Progenitor cell of endocrine pancreas (in vitro differentiated cells): ENCODE measurements around the gene NEGR1. TPM values are rescaled to one million over a fixed set of nuclear protein-coding genes. Genes with fewer than 3 reads are reported as not detected.

ENCODE experiments used
- DNase-seq: peaks from one replicate; pipeline ENCODE4 v3.0.0; 2021; ENCODE audit warnings: low spot score; ENCODE audit not compliant: unreplicated experiment
- H3K27ac Mint-ChIP-seq: 2 replicates; pipeline ENCODE4 v1.8.0; 2021; ENCODE audit warnings: mild to moderate bottlenecking, moderate library complexity, mixed read lengths
- H3K27me3 Mint-ChIP-seq: 2 replicates; pipeline ENCODE4 v1.8.0; 2021; ENCODE audit warnings: mixed read lengths
- H3K36me3 Mint-ChIP-seq: 2 replicates; pipeline ENCODE4 v1.8.0; 2022; ENCODE audit warnings: mixed read lengths; ENCODE audit not compliant: insufficient read depth
- H3K4me1 Mint-ChIP-seq: 2 replicates; pipeline ENCODE4 v1.8.0; 2021; ENCODE audit warnings: low read depth, mixed read lengths
- H3K4me3 Mint-ChIP-seq: 2 replicates; pipeline ENCODE4 v1.8.0; 2021; ENCODE audit warnings: low read depth, mild to moderate bottlenecking, moderate library complexity, mixed read lengths
- H3K9me3 Mint-ChIP-seq: 2 replicates; pipeline ENCODE4 v1.8.0; 2021; ENCODE audit warnings: low read depth, mixed read lengths
- total RNA-seq: library from RNA; stranded (reverse); gene quantifications from 2 replicates; pipeline ENCODE4 v1.2.1, GENCODE V29; 2021
- TF ChIP-seq, protein P1 (sequence below): fragments of 200-600 bp; sonication (generic); IDR thresholded peaks from one replicate; pipeline ENCODE4 v1.5.0; 2021; ENCODE audit warnings: antibody characterized with exemption, mild to moderate bottlenecking; ENCODE audit not compliant: unreplicated experiment

NEGR1 gene
- total RNA-seq, 1 donor from 2014 or later, result 3.1 TPM

DNA sequence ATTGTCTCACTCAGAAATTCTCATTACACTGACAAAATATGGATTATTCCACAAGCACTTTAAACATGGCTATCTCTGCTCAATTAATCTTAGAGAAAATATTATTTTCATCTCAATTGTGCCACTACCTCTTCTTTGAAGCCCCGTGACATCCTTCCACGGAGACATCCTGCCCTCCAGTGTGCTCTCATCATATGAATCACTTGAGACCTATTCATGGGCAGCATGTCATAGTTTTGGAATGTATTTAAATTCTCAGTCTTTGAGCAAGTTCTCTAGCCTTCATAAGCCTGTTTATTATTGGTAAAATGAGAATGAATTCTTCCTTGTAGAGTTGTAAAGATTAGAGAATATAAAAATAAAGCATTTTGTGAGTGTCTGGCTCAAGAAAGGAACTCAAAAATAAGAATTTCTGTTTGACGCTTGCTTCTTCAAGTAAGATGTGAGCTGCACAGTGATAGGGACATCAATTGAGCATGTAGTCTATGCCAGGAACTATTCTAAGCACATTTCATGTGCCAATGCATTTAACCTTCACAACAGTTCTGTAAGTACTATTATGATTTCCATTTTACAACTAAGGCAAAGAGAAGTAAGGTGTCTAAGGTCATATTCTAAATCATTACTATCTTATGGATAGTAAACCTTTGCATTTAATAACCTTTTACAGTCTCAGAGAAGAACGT is 644.1 kb downstream of the NEGR1 start:
- Mint-ChIP-seq H3K27ac (no peak overlapping the region), H3K4me1 (peaks cover 18% of the 10 kb centered on the region), H3K36me3 (no peaks in the 10 kb centered on the region), H3K9me3 (peaks cover 9% of the 10 kb centered on the region), H3K4me3 (no peak overlapping the region), H3K27me3 (peaks cover 11% of the 10 kb centered on the region)
- TF ChIP-seq, protein P1, sequence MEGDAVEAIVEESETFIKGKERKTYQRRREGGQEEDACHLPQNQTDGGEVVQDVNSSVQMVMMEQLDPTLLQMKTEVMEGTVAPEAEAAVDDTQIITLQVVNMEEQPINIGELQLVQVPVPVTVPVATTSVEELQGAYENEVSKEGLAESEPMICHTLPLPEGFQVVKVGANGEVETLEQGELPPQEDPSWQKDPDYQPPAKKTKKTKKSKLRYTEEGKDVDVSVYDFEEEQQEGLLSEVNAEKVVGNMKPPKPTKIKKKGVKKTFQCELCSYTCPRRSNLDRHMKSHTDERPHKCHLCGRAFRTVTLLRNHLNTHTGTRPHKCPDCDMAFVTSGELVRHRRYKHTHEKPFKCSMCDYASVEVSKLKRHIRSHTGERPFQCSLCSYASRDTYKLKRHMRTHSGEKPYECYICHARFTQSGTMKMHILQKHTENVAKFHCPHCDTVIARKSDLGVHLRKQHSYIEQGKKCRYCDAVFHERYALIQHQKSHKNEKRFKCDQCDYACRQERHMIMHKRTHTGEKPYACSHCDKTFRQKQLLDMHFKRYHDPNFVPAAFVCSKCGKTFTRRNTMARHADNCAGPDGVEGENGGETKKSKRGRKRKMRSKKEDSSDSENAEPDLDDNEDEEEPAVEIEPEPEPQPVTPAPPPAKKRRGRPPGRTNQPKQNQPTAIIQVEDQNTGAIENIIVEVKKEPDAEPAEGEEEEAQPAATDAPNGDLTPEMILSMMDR, result no peak
- DNase-seq, result no peak

DNA sequence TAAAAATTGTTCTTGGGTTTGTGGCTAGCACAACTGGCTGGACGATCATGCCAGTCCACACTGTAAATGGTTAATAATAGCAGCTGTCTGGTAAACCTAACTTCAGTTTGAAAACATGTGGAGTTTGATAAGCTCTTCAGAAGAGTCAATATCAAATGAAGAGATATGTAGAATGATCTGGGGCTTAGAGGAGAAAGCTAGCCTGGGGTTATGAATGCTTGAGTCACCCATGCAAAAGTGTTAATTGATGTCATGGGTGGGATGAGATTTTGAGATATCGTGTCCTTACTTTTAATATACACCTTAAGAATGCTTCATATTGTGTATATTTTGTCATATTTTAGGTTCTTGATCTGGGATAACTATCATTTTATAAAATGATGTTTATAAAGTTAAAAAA is 646.8 kb downstream of the NEGR1 start:
- TF ChIP-seq, protein P1, result no peak

DNA sequence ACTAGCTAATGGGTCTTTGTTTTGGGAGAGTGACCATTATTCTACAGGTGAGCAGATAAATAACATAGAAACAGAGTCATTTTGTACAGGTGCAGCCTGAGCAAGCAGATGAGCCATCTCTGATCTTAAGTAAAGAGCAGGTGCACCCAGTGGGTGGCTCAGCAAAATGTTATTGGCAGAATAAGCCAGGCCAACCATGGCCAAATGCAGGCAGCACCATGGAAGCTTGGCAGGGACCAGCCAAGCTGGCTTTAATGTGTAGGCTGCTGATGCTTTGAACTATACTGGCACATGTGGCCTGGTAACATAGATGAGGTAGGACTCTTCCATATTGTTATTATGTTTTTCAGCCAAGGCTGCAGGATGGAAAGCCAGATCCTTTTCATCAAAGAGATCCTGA is 648.2 kb downstream of the NEGR1 start:
- Mint-ChIP-seq H3K4me1 (no peaks in the 10 kb centered on the region), H3K27ac (no peak overlapping the region), H3K27me3 (peaks cover 4% of the 10 kb centered on the region), H3K36me3 (no peaks in the 10 kb centered on the region), H3K9me3 (peaks cover 12% of the 10 kb centered on the region), H3K4me3 (no peak overlapping the region)
- DNase-seq, result no peak
- TF ChIP-seq, protein P1, result no peak

More for the DNA sequence above, 646.8 kb downstream of the NEGR1 start:
- DNase-seq, result no peak
- Mint-ChIP-seq H3K27ac (no peak overlapping the region), H3K4me1 (no peaks in the 10 kb centered on the region), H3K9me3 (peaks cover 9% of the 10 kb centered on the region), H3K27me3 (peaks cover 8% of the 10 kb centered on the region), H3K36me3 (no peaks in the 10 kb centered on the region), H3K4me3 (no peak overlapping the region)

DNA sequence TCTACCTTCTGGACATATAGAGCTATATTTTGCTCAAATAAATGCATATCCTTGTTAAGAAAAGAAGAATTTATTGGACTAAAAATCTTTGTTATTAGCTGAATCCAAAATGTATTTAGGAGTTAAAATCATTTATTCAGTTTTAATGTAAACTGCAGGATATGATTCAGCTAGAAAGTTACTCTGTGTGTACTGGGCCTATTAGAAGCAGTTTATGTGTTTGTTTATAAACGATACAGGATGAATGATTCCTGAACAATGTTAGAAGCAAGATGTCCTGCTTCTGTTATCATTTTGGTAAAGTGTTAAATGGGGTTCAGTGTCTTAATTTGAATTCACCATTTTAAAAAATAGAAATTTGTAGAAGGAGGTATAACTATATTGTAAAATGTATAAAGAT is 652.3 kb downstream of the NEGR1 start:
- no peak overlapping the region for H3K27ac Mint-ChIP-seq
- peaks cover 7% of the 10 kb centered on the region for H3K9me3 Mint-ChIP-seq
- H3K36me3 Mint-ChIP-seq, result no peaks in the 10 kb centered on the region
- no peaks in the 10 kb centered on the region for H3K27me3 Mint-ChIP-seq
- no peak overlapping the region for H3K4me3 Mint-ChIP-seq
- TF ChIP-seq, protein P1, result no peak
- no peak for DNase-seq
- no peaks in the 10 kb centered on the region for H3K4me1 Mint-ChIP-seq

DNA sequence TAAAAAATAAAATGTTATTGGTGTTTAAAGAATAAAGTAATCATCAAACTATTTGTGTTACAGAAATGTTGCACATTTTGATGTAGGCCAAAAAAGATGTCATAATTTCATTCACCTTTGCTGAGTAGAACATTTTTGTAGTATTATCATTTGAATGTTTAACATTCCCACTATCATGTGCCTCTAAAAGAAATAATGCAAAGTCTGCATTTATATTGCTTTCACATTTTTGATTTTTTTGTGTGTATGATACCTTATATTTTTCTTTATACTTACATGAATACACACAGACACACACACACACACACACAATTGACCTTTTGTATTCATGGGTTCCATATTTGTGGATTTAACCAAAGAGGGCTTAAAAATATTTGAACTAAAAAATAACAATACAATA is 657.3 kb downstream of the NEGR1 start:
- H3K27me3 Mint-ChIP-seq, result no peaks in the 10 kb centered on the region
- H3K36me3 Mint-ChIP-seq, result no peaks in the 10 kb centered on the region
- H3K4me1 Mint-ChIP-seq, result no peaks in the 10 kb centered on the region
- DNase-seq, result no peak
- H3K27ac Mint-ChIP-seq, result no peak overlapping the region
- peaks cover 4% of the 10 kb centered on the region for H3K9me3 Mint-ChIP-seq
- TF ChIP-seq, protein P1, result no peak
- no peak overlapping the region for H3K4me3 Mint-ChIP-seq
